ENCODE measurements around the gene APRT.

DNA sequence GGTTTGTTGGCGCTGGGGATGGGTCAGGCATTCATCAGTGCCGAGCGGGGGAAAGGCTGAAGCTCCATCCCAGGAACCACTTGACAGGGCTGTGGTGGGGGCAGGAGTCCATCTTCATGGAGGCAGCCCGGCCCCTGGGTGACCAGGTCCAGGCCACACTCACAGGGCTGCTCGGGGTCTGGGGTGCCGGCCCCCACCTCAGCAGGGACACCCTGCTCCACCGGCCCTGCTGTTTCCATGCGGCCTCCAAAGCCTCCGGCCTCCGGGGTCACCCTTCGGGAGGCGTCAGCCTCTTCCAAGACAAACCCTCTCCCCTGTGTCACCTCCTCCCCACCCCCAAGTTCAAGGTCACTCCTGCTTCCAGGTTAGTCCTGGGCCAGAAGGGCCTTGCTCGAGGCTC is 22.9 kb upstream of the APRT start:
- TF ChIP-seq, protein P1, sequence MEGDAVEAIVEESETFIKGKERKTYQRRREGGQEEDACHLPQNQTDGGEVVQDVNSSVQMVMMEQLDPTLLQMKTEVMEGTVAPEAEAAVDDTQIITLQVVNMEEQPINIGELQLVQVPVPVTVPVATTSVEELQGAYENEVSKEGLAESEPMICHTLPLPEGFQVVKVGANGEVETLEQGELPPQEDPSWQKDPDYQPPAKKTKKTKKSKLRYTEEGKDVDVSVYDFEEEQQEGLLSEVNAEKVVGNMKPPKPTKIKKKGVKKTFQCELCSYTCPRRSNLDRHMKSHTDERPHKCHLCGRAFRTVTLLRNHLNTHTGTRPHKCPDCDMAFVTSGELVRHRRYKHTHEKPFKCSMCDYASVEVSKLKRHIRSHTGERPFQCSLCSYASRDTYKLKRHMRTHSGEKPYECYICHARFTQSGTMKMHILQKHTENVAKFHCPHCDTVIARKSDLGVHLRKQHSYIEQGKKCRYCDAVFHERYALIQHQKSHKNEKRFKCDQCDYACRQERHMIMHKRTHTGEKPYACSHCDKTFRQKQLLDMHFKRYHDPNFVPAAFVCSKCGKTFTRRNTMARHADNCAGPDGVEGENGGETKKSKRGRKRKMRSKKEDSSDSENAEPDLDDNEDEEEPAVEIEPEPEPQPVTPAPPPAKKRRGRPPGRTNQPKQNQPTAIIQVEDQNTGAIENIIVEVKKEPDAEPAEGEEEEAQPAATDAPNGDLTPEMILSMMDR (conservative IDR thresholded peaks at IDR 0.05; ENCODE audit: low read depth, low read length): no peak
- no peak for TF ChIP-seq EZH2 (IDR thresholded peaks at IDR 0.05; ENCODE audit: borderline replicate concordance, low read depth, low read length, poor library complexity, severe bottlenecking)
